ENCODE results near the gene DRD3. TPM values are rescaled to one million over a fixed set of nuclear protein-coding genes. Genes with fewer than 3 reads are reported as not detected.

DRD3 gene
- total and polyA plus RNA-seq, 2 donors (not counting 3 experiments of a cell fraction or from before 2014, with no cell fraction given) = not detected

- FAIRE-seq = no peak
- BruUV-seq (replicated peaks) = no TSS peak
- H3K27me3 ChIP-seq (ENCODE audit: control insufficient read depth in 2 of 2, insufficient read depth in 2 of 2, low read length in 2 of 2) = no peaks in the 10 kb centered on the region
- intact Hi-C loops (cut with micrococcal nuclease) (loop anchor here (5.0 to 10.0 kb wide), 2 partner anchors 93 to 1435 kb away; no protein-coding TSS in a partner anchor), dilution Hi-C loops (cut with MboI; ENCODE audit: extremely low pct_ligation_motif_present, low sequenced_read_pairs) (no loop called here)
- no peaks in the 10 kb centered on the region for H3K36me3 ChIP-seq (ENCODE audit: control insufficient read depth in 2 of 2, extremely low read depth in 1 of 2, insufficient read depth in 2 of 2, low read length in 2 of 2)
- H3K4me3 ChIP-seq (replicated peaks in 1 of 3; ENCODE audit: insufficient read depth in 1 of 3, low read depth in 1 of 3, low read length in 3 of 3) = no peak overlapping the region
- H3K9ac ChIP-seq (replicated peaks; ENCODE audit: extremely low read depth, insufficient read depth, low read length) = no peak overlapping the region
- ChIA-PET CTCF (no interaction called here), POLR2A (no interaction called here)
- no peaks in the 10 kb centered on the region for H3K9me1 ChIP-seq (replicated peaks; ENCODE audit: control insufficient read depth, extremely low read depth, insufficient read depth, low read length)
- no peak overlapping the region for H3K27ac ChIP-seq (ENCODE audit: insufficient read depth, low read depth, low read length)
- peaks cover under 1% of the 10 kb centered on the region for H3K9me3 ChIP-seq (replicated peaks; ENCODE audit: control insufficient read depth, insufficient read depth, low read length)
- H3K4me2 ChIP-seq (ENCODE audit: insufficient read depth, low read length) = no peak overlapping the region
- H3K79me2 ChIP-seq (ENCODE audit: control insufficient read depth, insufficient read depth, low read length) = no peaks in the 10 kb centered on the region
- no peaks in the 10 kb centered on the region for H4K20me1 ChIP-seq (replicated peaks; ENCODE audit: control insufficient read depth, extremely low read depth, insufficient read depth, low read length)
- no peak overlapping the region for H2AFZ ChIP-seq (ENCODE audit: low read depth, low read length)
- peaks cover 36% of the 10 kb centered on the region for H3K4me1 ChIP-seq (ENCODE audit: control insufficient read depth, extremely low read depth, insufficient read depth, low read length)
- no peak for DNase-seq (ENCODE audit: low read depth, low spot score)
- TF ChIP-seq JUN (IDR thresholded peaks at IDR 0.05; ENCODE audit: borderline replicate concordance, insufficient read depth, insufficient read length, low read depth) = no peak
- no peak for TF ChIP-seq GATA2 (IDR thresholded peaks at IDR 0.05; ENCODE audit: insufficient read depth, insufficient read length, low read depth, low read length)
- no peak for TF ChIP-seq MYC (IDR thresholded peaks at IDR 0.05; ENCODE audit: low read depth, low read length)
- TF ChIP-seq CTCF (IDR thresholded peaks at IDR 0.05; ENCODE audit: extremely low read depth in 1 of 2, insufficient read depth in 1 of 2, low read depth in 1 of 2, low read length in 2 of 2) = no peak
These were observed 40.9 kb upstream of the DRD3 start for GRCh38 chr3:114219741-114220140.

GRCh38 chr3:114218578-114219185 is 39.8 kb upstream of the DRD3 start:
- H3K27me3 ChIP-seq (ENCODE audit: control insufficient read depth in 2 of 2, insufficient read depth in 2 of 2, low read length in 2 of 2) = no peaks in the 10 kb centered on the region
- H4K20me1 ChIP-seq (replicated peaks; ENCODE audit: control insufficient read depth, extremely low read depth, insufficient read depth, low read length) = no peaks in the 10 kb centered on the region
- BruUV-seq (replicated peaks) = no TSS peak
- H2AFZ ChIP-seq (ENCODE audit: low read depth, low read length) = no peak overlapping the region
- H3K4me3 ChIP-seq (replicated peaks in 1 of 3; ENCODE audit: insufficient read depth in 1 of 3, low read depth in 1 of 3, low read length in 3 of 3) = no peak overlapping the region
- intact Hi-C loops (cut with micrococcal nuclease) (loop anchor here (10.0 kb wide), 1 partner anchor 1436 kb away; no protein-coding TSS in a partner anchor), dilution Hi-C loops (cut with MboI; ENCODE audit: extremely low pct_ligation_motif_present, low sequenced_read_pairs) (no loop called here)
- no peaks in the 10 kb centered on the region for H3K36me3 ChIP-seq (ENCODE audit: control insufficient read depth in 2 of 2, extremely low read depth in 1 of 2, insufficient read depth in 2 of 2, low read length in 2 of 2)
- no peaks in the 10 kb centered on the region for H3K79me2 ChIP-seq (ENCODE audit: control insufficient read depth, insufficient read depth, low read length)
- H3K9ac ChIP-seq (replicated peaks; ENCODE audit: extremely low read depth, insufficient read depth, low read length) = no peak overlapping the region
- DNase-seq (ENCODE audit: low read depth, low spot score) = no peak
- H3K4me1 ChIP-seq (ENCODE audit: control insufficient read depth, extremely low read depth, insufficient read depth, low read length) = peaks cover 46% of the 10 kb centered on the region
- ChIA-PET CTCF (interaction anchor here (1.8 kb wide), 1 partner anchor 64 kb away, joined by 4 read pairs; no protein-coding TSS in a partner anchor), POLR2A (no interaction called here)
- TF ChIP-seq POLR2AphosphoS5 (IDR thresholded peaks at IDR 0.05; ENCODE audit: insufficient read depth, low read depth, low read length) (no peak), MYC (IDR thresholded peaks at IDR 0.05; ENCODE audit: low read depth, low read length) (no peak), GATA2 (IDR thresholded peaks at IDR 0.05; ENCODE audit: insufficient read depth, insufficient read length, low read depth, low read length) (no peak), FOS (IDR thresholded peaks at IDR 0.05; ENCODE audit: borderline replicate concordance, insufficient read depth, low read length) (no peak), POLR2A (IDR thresholded peaks at IDR 0.05; ENCODE audit: low read depth, low read length) (no peak), MAX (IDR thresholded peaks at IDR 0.05; ENCODE audit: insufficient read depth, insufficient read length) (no peak), CTCF (IDR thresholded peaks at IDR 0.05; ENCODE audit: extremely low read depth in 1 of 2, insufficient read depth in 1 of 2, low read depth in 1 of 2, low read length in 2 of 2) (no peak), EZH2 (IDR thresholded peaks at IDR 0.05; ENCODE audit: borderline replicate concordance, low read depth, low read length, severe bottlenecking) (no peak), JUN (IDR thresholded peaks at IDR 0.05; ENCODE audit: borderline replicate concordance, insufficient read depth, insufficient read length, low read depth) (no peak)
- no peak overlapping the region for H3K4me2 ChIP-seq (ENCODE audit: insufficient read depth, low read length)
- H3K27ac ChIP-seq (ENCODE audit: insufficient read depth, low read depth, low read length) = no peak overlapping the region
- no peaks in the 10 kb centered on the region for H3K9me1 ChIP-seq (replicated peaks; ENCODE audit: control insufficient read depth, extremely low read depth, insufficient read depth, low read length)
- no peaks in the 10 kb centered on the region for H3K9me3 ChIP-seq (replicated peaks; ENCODE audit: control insufficient read depth, insufficient read depth, low read length)
- no peak for FAIRE-seq
